GM18511 (cell line): ENCODE results near the gene LPCAT1.
"Not testable (repeated sequence)": the region's sequence is repeated elsewhere in the genome, so short reads cannot be mapped to it uniquely, and the experiment has no call there.

Experiments used
- ATAC-seq: cut with Tn5 transposase; IDR thresholded peaks from one replicate; pipeline ENCODE4 v1.9.1; 2021; ENCODE audit warnings: mild to moderate bottlenecking, moderate library complexity; ENCODE audit not compliant: unreplicated experiment

LPCAT1 gene

DNA sequence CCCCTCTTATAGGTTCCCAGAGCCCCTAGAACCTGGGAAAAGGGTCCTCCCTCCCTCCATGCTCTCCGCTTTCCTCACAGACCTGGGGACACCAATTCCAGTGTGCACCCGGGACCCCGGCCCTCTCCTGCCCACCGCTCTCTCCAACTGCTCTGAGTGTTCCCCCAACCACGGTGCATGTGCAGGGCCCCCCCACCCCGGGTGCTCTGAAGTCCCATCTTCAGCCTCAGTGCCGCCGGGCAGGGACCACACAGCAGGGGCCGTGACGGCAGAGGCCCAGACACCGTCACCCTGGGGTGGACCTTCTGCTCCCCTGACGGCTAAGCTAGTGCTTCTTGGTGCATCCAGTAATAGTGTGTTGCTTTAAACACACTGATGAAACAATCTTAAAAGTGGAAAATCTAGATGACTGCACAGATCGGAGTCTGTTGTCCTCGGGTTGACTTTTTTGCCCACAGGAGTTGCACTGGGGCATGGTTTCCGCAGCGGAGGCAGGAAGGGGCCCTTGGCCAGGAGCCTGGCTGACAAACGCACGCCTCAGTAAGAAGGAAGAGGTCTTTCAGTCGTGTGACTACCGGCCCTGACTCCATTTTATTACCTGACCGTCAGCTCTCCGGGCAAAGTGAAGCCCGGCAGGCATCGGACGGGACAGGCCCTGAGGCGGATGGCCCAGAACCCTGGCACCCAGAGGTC lies 42.3 kb downstream of the LPCAT1 start:
- no peak for ATAC-seq

GRCh38 chr5:1480806-1481205 lies 43.0 kb downstream of the LPCAT1 start:
- ATAC-seq, result no peak

DNA sequence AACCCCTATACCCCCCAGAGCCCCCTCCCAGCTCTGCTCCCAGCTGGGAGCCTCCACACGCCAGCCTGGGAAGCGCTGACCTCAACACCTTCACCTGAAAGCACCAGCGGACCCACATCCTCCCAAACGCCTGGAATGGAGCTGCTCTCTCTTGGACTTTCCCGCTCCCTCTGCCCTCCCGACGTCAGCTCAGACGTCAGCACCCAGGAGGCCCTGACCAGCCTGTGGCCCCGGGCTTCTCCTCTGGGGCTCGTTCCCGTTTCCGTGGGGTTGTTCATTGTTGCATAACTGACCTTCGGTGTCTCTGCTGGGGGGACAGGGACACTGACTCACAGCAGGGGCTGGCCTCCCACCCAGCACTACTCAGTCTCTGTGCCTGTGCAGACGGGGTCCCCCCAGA lies 43.5 kb downstream of the LPCAT1 start:
- ATAC-seq, result no peak

GRCh38 chr5:1479581-1480188 lies 44.1 kb downstream of the LPCAT1 start:
- no peak for ATAC-seq

- no peak for ATAC-seq
These were observed 44.7 kb downstream of the LPCAT1 start for GRCh38 chr5:1479066-1479465.

- no peak for ATAC-seq
These were observed 45.3 kb downstream of the LPCAT1 start for GRCh38 chr5:1478271-1479035.

DNA sequence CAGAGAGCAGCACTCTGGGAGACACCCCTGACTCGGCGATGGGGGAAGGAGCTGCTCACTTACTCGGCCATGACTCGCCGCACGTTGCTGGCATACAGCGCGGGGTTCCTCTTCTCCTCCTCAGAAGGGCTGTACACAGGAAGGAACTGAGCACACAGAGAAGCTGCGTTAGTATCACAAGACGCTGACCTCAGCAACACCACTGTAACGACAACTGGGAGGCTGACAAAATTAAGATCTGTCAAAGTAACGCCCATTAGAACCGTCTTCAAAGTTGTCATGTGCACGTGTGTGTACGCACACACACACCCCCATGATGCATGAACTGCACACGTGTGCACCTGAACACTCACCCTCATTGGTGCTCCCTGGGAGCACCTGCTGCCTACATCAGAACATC lies 46.4 kb downstream of the LPCAT1 start:
- no peak for ATAC-seq

- ATAC-seq, result no peak
These were observed 46.8 kb downstream of the LPCAT1 start for GRCh38 chr5:1476967-1477310.

- no peak for ATAC-seq
These were observed 47.4 kb downstream of the LPCAT1 start for GRCh38 chr5:1476181-1476966.

- not testable (repeated sequence) for ATAC-seq
These were observed 48.2 kb downstream of the LPCAT1 start for GRCh38 chr5:1475544-1475900.

GRCh38 chr5:1474866-1475543 lies 48.8 kb downstream of the LPCAT1 start:
- no peak for ATAC-seq

DNA sequence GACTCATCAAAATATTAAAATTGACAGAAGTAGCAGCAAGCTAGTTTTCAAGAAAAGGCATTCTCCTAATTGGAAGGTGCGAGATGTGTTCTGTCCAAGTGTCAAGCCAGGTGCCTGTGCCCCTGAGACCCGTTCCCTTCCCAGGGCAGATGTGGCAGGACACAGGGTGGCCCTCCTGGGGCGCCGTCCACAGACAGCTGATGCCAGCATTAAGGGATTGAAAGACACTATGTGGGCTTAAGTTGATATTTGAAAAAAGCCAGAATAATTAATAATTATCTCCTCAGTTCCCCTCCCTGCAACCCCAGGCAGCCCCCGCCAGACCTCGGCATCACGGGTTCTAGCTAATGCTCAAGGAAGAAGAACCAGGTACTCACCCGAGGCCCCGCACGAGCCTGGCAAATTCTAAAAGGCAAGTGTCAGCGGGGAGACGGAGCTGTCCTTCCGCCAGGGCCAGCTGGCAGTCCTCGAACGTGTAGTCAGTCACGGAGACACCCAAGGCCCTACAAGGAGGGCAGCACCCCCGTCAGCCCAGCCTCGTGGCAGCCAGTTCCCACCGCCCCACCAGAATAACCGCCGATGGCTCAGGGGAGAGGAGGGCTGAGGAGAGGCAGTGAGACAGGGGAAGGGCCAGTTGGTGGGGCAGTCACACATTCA lies 49.4 kb downstream of the LPCAT1 start:
- no peak for ATAC-seq

GRCh38 chr5:1473746-1474145 lies 50.0 kb downstream of the LPCAT1 start:
- no peak for ATAC-seq

- ATAC-seq, result no peak
These were observed 50.7 kb downstream of the LPCAT1 start for GRCh38 chr5:1472964-1473628.

DNA sequence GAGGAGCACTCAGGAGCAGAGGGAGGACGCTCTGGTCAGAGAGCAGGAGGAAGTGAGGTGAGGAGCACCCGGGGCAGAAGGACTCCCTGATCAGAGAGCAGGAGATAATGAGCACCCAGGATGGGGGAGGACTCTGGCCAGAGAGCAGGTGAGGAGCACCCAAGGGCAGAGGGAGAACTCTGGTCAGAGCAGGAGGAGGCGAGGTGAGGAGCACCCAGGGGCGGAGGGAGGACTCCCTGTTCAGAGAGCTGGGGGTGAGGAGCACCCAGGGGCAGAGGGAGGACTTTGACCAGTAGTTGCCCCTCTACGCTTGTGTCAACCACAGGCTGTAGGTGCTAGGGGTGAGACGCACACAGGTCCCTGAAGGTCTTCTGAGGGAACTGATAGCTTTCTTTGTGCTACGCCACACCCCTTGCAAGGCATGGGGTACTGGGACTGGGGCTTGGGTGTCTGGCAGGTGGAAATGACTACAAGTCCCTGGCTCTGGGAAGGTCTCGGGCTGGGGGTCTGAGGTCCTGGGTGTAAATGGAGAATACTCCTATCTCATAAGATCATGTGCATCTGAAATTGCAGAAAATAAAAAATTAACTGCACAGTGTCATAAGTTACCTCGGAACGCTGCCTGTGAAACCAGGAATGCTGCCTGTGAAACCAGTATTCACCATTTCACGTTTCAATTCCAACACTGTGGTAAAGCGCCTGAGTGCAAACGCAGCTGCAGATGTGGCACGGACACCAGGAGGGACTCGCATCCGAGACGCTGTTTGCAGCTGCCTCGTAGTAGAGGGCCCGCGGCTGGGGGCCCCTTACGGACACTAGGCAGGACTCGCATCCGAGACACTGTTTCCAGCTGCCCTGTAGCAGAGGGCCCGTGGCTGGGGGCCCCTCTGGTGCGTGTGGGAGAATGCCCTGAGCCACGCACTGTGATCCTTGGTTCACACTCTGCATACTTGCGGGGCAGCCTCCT lies 51.5 kb downstream of the LPCAT1 start:
- ATAC-seq, result no peak

- ATAC-seq, result no peak
These were observed 52.4 kb downstream of the LPCAT1 start for GRCh38 chr5:1471240-1471853.

- ATAC-seq, result no peak
These were observed 53.0 kb downstream of the LPCAT1 start for GRCh38 chr5:1470762-1471211.
